Measurements from ENCODE around the gene GYS2.

The GYS2 gene

GRCh38 chr12:21552635-21553328, 51.9 kb downstream of the GYS2 start:
- DNase-seq (ENCODE audit: low spot score): no peak

- no peak for DNase-seq (ENCODE audit: low spot score)
Observed at GRCh38 chr12:21551841-21552465, 52.7 kb downstream of the GYS2 start.

- DNase-seq (ENCODE audit: low spot score): no peak
Observed at GRCh38 chr12:21547437-21547836, 57.2 kb downstream of the GYS2 start.

GRCh38 chr12:21546716-21547115, 57.9 kb downstream of the GYS2 start:
- DNase-seq (ENCODE audit: low spot score): no peak

GRCh38 chr12:21545557-21545956, 59.1 kb downstream of the GYS2 start:
- DNase-seq (ENCODE audit: low spot score): no peak

GRCh38 chr12:21543151-21543550, 61.5 kb downstream of the GYS2 start:
- DNase-seq (ENCODE audit: low spot score): no peak

GRCh38 chr12:21542403-21542802, 62.2 kb downstream of the GYS2 start:
- DNase-seq (ENCODE audit: low spot score): no peak

GRCh38 chr12:21541773-21542172, 62.9 kb downstream of the GYS2 start:
- no peak for DNase-seq (ENCODE audit: low spot score)

GRCh38 chr12:21539797-21540196, 64.8 kb downstream of the GYS2 start:
- no peak for DNase-seq (ENCODE audit: low spot score)

- no peak for DNase-seq (ENCODE audit: low spot score)
Observed at GRCh38 chr12:21538061-21538653, 66.5 kb downstream of the GYS2 start.

- DNase-seq (ENCODE audit: low spot score): no peak
Observed at GRCh38 chr12:21529456-21529855, 75.2 kb downstream of the GYS2 start.

- DNase-seq (ENCODE audit: low spot score): no peak
Observed at GRCh38 chr12:21528953-21529352, 75.7 kb downstream of the GYS2 start.

- peak; percentile 74 for DNase-seq (ENCODE audit: low spot score)
Observed at GRCh38 chr12:21527451-21528180, 77.0 kb downstream of the GYS2 start.

- DNase-seq (ENCODE audit: low spot score): no peak
Observed at GRCh38 chr12:21526721-21527345, 77.8 kb downstream of the GYS2 start.

GRCh38 chr12:21526053-21526452, 78.6 kb downstream of the GYS2 start, which contains the start of gene SPX:
TSS of gene SPX (plus strand) at chr12:21526296. CDS start at chr12:21526473, 177 bp downstream.
- no peak for DNase-seq (ENCODE audit: low spot score)

GRCh38 chr12:21523148-21523547, 81.5 kb downstream of the GYS2 start:
- DNase-seq (ENCODE audit: low spot score): no peak

GRCh38 chr12:21521541-21521940, 83.1 kb downstream of the GYS2 start:
- no peak for DNase-seq (ENCODE audit: low spot score)

GRCh38 chr12:21518451-21518850, 86.2 kb downstream of the GYS2 start:
- no peak for DNase-seq (ENCODE audit: low spot score)

- DNase-seq (ENCODE audit: low spot score): no peak
Observed at GRCh38 chr12:21516281-21516680, 88.4 kb downstream of the GYS2 start.

- DNase-seq (ENCODE audit: low spot score): no peak
Observed at GRCh38 chr12:21509768-21510167, 94.9 kb downstream of the GYS2 start.

GRCh38 chr12:21507849-21508248, 96.8 kb downstream of the GYS2 start:
- DNase-seq (ENCODE audit: low spot score): no peak

GRCh38 chr12:21505888-21506287, 98.8 kb downstream of the GYS2 start:
- no peak for DNase-seq (ENCODE audit: low spot score)
